Epithelial cell of proximal tubule (primary cell): Measurements from ENCODE around the gene AP4E1. TPM values are rescaled to one million over a fixed set of nuclear protein-coding genes. Genes with fewer than 3 reads are reported as not detected.
"Not testable (repeated sequence)": the region's sequence is repeated elsewhere in the genome, so short reads cannot be mapped to it uniquely, and the experiment has no call there.

Experiments used
- DNase-seq: peaks from one replicate; pipeline ENCODE4 v3.0.0-alpha.2; 2011; ENCODE audit warnings: low read depth
- H3K4me3 ChIP-seq: 2 replicates; pipeline ENCODE4 v1.5.1; 2011; ENCODE audit warnings: low read depth, mild to moderate bottlenecking, low read length
- total RNA-seq: library from RNA; depleted of rRNA; stranded (reverse); fragments of >200 nt; gene quantifications from 2 replicates; pipeline ENCODE4 v1.2.3, GENCODE V29; 2015
- TF ChIP-seq, protein P1 (sequence below): conservative IDR thresholded peaks from 2 replicates; pipeline ENCODE4 v1.5.1; 2012; ENCODE audit warnings: low read depth, mild to moderate bottlenecking, low read length

Gene AP4E1
- total RNA-seq, 1 donor from 2014 or later: 4.6 TPM

GRCh38 chr15:50943638-50944037, 35.2 kb downstream of the AP4E1 start:
- no peak for DNase-seq
- no peak overlapping the region for H3K4me3 ChIP-seq
- TF ChIP-seq, protein P1, sequence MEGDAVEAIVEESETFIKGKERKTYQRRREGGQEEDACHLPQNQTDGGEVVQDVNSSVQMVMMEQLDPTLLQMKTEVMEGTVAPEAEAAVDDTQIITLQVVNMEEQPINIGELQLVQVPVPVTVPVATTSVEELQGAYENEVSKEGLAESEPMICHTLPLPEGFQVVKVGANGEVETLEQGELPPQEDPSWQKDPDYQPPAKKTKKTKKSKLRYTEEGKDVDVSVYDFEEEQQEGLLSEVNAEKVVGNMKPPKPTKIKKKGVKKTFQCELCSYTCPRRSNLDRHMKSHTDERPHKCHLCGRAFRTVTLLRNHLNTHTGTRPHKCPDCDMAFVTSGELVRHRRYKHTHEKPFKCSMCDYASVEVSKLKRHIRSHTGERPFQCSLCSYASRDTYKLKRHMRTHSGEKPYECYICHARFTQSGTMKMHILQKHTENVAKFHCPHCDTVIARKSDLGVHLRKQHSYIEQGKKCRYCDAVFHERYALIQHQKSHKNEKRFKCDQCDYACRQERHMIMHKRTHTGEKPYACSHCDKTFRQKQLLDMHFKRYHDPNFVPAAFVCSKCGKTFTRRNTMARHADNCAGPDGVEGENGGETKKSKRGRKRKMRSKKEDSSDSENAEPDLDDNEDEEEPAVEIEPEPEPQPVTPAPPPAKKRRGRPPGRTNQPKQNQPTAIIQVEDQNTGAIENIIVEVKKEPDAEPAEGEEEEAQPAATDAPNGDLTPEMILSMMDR: no peak

DNA sequence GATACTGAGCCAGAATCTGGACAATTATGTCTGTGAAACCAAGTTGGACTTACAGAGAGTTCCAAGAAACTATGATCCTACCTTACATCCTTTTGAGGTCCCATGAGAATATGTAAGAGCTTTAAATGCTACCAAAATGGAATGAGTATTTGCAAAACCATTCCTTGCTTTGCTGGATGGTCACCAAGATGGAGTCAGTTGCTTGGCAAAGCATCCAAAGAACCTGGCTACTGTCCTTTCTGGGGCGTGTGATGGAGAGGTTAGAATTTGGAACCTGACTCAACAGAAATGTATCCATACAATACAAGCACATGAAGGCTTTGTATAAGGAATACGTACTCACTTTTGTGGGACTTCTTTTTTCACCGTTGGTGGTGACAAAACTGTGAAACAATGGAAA, 36.2 kb downstream of the AP4E1 start:
- DNase-seq: no peak
- TF ChIP-seq, protein P1: no peak
- H3K4me3 ChIP-seq: no peak overlapping the region

GRCh38 chr15:50945725-50946124, 37.2 kb downstream of the AP4E1 start:
- no peak overlapping the region for H3K4me3 ChIP-seq
- DNase-seq: no peak
- TF ChIP-seq, protein P1: no peak

DNA sequence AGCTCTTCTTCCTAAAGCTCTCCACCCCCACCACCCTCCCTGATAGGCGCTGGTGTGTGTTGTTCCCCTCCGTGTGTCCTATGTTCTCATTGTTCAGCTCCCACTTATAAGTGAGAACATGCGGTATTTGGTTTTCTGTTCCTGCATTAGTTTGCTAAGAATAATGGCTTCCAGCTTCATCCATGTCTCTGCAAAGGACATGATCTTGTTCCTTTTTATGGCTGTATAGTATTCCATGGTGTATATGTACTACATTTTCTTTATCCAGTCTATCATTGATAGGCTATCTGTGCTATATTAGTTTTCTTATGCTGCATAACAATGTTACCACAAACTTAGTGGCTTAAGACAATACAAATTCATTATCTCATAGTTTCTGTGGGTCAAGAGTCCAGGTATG, 42.3 kb downstream of the AP4E1 start:
- not testable (repeated sequence) for DNase-seq, H3K4me3 ChIP-seq

DNA sequence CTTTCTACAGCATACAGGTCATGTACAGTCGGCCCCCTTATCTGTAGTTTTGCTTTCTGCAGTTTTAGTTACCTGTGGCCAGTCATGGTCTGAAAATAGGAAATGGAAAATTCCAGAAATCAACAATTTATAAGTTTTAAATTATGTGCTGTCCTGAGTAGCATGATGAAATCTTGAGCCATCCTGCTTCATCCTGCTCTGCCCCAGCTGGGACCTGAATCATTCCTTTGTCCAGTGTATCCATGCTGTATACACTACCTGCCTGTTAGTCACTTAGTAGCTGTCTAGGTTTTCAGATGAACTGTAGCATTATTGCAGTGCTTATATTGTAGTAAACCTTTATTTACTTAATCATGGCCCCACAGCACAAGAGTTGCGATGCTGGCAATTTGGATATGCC, 44.8 kb downstream of the AP4E1 start:
- DNase-seq: peak; percentile 4
- TF ChIP-seq, protein P1: no peak
- no peak overlapping the region for H3K4me3 ChIP-seq

DNA sequence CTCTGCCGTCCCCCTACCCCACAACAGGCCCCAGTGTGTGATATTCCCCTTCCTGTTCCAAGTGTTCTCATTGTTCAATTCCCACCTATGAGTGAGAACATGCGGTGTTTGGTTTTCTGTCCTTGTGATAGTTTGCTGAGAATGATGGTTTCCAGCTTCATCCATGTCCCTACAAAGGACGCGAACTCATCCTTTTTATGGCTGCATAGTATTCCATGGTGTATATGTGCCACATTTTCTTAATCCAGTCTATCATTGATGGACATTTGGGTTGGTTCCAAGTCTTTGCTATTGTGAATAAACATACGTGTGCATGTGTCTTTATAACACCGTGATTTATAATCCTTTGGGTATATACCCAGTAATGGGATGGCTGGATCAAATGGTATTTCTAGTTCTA, 46.4 kb downstream of the AP4E1 start:
- not testable (repeated sequence) for H3K4me3 ChIP-seq, DNase-seq

DNA sequence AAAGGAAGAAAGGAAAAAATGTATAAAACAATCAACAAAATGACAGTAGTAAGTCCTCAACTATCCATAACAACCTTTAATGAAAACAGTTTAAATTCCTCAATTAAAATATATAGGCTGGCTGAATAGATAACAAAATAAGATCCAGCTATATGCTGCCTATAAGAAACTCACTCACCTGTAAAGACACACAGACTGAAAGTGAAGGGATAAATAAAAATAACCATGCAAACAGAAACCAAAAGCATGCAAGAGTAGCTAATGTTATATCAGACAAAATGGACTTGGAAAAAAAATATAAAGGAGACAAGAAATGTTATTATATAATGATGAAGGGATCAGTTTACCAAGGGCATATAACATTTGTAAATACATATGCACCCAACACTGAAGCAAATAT, 51.2 kb downstream of the AP4E1 start:
- DNase-seq: no peak
- no peak overlapping the region for H3K4me3 ChIP-seq
- TF ChIP-seq, protein P1: no peak

GRCh38 chr15:50964075-50964474, 55.6 kb downstream of the AP4E1 start:
- no peak overlapping the region for H3K4me3 ChIP-seq
- DNase-seq: no peak
- TF ChIP-seq, protein P1: no peak
